ENCODE data around the gene CHRM4.

The CHRM4 gene

DNA sequence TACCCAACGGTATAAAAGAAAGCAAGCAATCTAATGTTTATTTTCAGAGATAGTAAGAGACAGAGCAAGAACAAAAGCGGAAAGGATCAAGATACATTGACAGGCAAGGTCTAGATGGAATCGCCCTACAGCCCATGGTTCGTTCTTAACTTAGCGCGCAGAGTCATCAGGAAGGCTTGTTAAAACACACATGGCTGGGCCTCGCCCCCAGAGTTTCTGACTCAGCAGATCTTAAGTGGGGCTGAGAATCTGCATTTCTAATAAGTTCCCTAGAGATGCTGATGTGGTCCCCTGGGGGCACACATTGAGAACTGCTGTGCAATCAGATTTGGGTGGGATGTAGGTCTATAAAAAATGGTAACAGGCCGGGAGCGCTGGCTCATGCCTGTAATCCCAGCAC, 35.8 kb upstream of the CHRM4 start:
- TF ChIP-seq ZFX (IDR thresholded peaks at IDR 0.05; ENCODE audit: borderline replicate concordance) = no peak
- TF ChIP-seq, protein P1, sequence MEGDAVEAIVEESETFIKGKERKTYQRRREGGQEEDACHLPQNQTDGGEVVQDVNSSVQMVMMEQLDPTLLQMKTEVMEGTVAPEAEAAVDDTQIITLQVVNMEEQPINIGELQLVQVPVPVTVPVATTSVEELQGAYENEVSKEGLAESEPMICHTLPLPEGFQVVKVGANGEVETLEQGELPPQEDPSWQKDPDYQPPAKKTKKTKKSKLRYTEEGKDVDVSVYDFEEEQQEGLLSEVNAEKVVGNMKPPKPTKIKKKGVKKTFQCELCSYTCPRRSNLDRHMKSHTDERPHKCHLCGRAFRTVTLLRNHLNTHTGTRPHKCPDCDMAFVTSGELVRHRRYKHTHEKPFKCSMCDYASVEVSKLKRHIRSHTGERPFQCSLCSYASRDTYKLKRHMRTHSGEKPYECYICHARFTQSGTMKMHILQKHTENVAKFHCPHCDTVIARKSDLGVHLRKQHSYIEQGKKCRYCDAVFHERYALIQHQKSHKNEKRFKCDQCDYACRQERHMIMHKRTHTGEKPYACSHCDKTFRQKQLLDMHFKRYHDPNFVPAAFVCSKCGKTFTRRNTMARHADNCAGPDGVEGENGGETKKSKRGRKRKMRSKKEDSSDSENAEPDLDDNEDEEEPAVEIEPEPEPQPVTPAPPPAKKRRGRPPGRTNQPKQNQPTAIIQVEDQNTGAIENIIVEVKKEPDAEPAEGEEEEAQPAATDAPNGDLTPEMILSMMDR (IDR thresholded peaks at IDR 0.05) = no peak
- no peak overlapping the region for H3K27ac ChIP-seq

- no peak for TF ChIP-seq ZFX (IDR thresholded peaks at IDR 0.05; ENCODE audit: borderline replicate concordance)
- TF ChIP-seq, protein P1 (IDR thresholded peaks at IDR 0.05) = no peak
- H3K27ac ChIP-seq = no peak overlapping the region
Observed at GRCh38 chr11:46426233-46426991, 34.8 kb upstream of the CHRM4 start.

GRCh38 chr11:46422588-46422987, 31.0 kb upstream of the CHRM4 start:
- TF ChIP-seq ZFX (IDR thresholded peaks at IDR 0.05; ENCODE audit: borderline replicate concordance) = no peak
- TF ChIP-seq, protein P1 (IDR thresholded peaks at IDR 0.05) = no peak
- H3K27ac ChIP-seq = no peak overlapping the region

- no peak overlapping the region for H3K27ac ChIP-seq
- TF ChIP-seq, protein P1 (IDR thresholded peaks at IDR 0.05) = no peak
- no peak for TF ChIP-seq ZFX (IDR thresholded peaks at IDR 0.05; ENCODE audit: borderline replicate concordance)
Observed at GRCh38 chr11:46421257-46421880, 29.8 kb upstream of the CHRM4 start.

GRCh38 chr11:46420513-46420912, 28.9 kb upstream of the CHRM4 start:
- no peak for TF ChIP-seq ZFX (IDR thresholded peaks at IDR 0.05; ENCODE audit: borderline replicate concordance)
- TF ChIP-seq, protein P1 (IDR thresholded peaks at IDR 0.05) = no peak

DNA sequence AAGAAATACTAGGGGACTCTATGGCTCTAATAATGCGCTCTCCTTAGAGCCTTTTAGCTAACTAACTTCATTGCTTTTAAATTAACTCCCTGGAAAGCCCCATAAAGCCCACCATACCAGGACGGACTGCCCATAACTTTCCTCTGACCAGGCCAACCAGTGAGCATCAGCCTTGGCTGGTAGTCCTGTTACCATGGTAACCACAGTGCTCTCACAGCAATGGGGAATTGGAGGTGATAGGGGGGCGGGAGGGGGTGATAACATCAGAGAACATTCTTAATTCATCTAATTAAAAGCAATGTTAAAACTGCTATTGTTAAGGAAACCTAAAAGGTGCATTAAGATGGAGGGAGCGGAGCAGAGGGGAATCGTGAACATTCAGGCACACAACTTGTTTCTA, 27.2 kb upstream of the CHRM4 start:
- TF ChIP-seq ZFX (IDR thresholded peaks at IDR 0.05; ENCODE audit: borderline replicate concordance) = no peak
- TF ChIP-seq, protein P1 (IDR thresholded peaks at IDR 0.05) = no peak
- H3K27ac ChIP-seq = no peak overlapping the region

More at GRCh38 chr11:46420513-46420912, 28.9 kb upstream of the CHRM4 start:
- no peak overlapping the region for H3K27ac ChIP-seq

DNA sequence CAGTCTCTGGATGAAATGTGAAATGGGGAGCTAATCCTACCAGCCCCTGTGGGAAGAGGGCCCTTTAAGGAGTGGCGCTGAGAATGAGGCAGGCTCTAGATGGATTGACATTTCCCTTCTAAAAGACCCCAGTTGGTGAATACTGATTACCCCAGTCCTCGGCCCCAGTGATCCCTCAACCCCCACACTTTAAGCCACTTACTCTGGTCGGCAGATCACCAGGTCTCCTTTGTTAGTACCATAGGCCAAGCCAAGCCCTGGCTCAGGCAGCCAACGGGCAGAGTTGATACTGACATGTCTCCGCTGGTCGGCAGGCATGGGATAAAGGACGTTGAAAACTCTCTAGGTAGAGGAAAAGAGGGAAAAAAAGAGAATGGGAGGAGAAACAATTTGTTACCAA, 26.1 kb upstream of the CHRM4 start:
- no peak overlapping the region for H3K27ac ChIP-seq
- TF ChIP-seq ZFX (IDR thresholded peaks at IDR 0.05; ENCODE audit: borderline replicate concordance) = no peak
- TF ChIP-seq, protein P1 (IDR thresholded peaks at IDR 0.05) = no peak

Measured in 22Rv1 (cell line).